Occipital lobe (tissue), 2 donors: Measurements from ENCODE around the gene GPR173. TPM values are rescaled to one million over a fixed set of nuclear protein-coding genes. Genes with fewer than 3 reads are reported as not detected.

ENCODE experiments used
- DNase-seq: peaks from one replicate; lab custom pipeline; 2025; lab: John Stamatoyannopoulos, UW
- total RNA-seq: library from RNA; depleted of rRNA; stranded (reverse); fragments of >200 nt; gene quantifications from one replicate; pipeline ENCODE4 v1.2.3, GENCODE V29; 2014

GPR173 gene, protein sequence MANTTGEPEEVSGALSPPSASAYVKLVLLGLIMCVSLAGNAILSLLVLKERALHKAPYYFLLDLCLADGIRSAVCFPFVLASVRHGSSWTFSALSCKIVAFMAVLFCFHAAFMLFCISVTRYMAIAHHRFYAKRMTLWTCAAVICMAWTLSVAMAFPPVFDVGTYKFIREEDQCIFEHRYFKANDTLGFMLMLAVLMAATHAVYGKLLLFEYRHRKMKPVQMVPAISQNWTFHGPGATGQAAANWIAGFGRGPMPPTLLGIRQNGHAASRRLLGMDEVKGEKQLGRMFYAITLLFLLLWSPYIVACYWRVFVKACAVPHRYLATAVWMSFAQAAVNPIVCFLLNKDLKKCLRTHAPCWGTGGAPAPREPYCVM
- 27.0 TPM for total RNA-seq

DNA sequence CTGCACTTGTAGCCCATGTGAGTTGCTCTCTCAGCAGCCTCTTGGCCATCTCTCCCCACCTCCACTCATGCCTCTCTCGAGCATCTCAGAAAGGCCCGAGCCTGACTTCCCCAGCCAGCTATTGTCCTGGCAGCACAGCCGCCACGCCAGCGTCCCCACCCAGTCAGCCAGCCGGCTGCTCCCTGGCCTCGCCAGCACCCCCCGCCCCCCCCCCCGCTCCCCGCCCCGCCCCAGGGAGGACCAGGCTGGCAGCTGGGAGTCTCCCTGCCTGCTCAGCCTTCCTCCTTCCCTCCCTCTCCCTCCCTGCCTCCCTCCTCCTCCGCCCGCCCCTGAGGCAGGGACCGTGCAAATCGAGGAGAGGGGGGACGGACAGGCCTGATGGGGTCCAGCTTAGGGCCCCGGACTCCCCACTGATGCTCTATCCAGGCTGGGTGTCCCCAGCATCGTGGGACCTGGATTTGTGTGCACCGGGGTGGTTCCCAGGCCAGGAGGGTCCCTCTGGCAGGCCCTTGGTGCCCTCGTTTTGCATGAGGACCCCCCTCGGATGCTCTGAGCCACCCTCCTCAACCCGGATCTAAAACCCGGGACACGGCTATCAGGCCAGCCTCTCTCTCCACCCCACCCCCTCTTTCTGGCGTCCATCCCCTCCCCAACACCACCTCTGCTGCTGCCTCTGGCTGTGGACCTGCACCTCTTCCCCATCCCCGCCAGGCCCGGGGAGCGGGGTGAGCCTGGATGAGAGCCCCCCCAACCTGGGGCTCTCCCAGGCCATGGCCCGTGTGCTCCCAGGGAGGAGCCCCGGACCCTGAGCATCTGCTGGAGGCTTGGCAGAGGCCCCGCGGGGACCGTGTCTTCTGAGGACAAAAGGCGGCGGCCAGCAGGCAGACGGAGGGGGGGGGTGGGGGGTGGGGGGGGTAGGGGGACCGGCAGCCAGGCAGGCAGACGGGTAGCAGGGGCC, at the start of gene GPR173:
Gene GPR173, plus strand, starts transcription at position 621 of the 958 bp plus-strand sequence. CDS start 27,833 bp downstream, outside the sequence.
- peak; percentile 84 for DNase-seq

DNA sequence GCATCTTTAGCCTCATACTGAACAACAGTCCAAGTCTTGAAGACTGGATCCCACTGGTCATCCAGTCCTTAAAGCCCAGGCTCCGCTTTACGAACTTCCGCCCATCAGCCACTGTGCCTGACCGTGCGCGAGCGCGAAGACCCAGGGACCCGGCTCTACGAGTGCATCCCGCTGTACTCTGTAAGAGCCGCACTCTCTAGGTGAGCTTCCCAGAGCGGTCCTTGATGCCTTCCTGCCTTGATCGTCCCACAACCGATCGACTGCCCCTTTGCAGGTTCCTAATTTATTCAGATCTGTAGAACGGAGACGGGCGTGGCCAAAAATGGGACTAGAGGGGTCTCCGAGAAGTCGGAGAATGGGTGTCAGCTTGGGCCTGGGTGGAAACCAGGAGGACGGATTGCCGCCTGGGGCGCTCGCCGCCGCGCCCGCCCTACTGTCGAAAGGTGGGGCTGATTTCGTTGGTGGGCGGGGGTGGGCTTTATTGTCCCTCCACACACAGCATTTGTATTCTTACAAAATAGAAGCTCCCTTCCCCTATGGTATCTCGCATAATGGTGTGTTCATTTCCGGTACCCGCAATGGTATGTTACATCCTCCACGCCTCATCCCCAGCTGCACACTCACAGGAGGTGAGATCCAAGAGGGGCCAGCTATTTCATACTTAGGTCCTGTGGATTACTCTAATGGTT, 48.0 kb upstream of the GPR173 start:
- DNase-seq: no peak

- no peak for DNase-seq
These were observed 46.6 kb upstream of the GPR173 start for GRCh38 chrX:53001958-53002357.

GRCh38 chrX:53003111-53003510, 45.5 kb upstream of the GPR173 start:
- no peak for DNase-seq

DNA sequence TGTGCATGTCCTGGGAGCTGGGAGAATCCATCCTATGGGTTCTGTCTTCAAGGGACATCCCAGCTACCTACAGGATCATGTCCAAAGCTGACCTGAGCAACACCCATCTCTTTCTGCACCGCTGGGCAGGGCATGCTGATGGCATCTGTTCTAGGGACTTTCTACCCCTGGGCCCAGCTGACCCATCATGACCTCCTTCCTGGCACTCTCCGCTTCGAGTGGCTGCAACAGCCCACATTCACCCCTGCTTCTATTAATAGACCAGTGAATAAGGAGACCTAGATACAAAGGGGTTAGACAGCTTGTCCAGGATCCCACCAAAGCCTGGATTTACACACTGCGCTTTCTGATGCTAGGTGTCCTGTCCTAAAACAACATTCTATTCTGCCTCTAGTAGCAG, 44.6 kb upstream of the GPR173 start:
- no peak for DNase-seq

DNA sequence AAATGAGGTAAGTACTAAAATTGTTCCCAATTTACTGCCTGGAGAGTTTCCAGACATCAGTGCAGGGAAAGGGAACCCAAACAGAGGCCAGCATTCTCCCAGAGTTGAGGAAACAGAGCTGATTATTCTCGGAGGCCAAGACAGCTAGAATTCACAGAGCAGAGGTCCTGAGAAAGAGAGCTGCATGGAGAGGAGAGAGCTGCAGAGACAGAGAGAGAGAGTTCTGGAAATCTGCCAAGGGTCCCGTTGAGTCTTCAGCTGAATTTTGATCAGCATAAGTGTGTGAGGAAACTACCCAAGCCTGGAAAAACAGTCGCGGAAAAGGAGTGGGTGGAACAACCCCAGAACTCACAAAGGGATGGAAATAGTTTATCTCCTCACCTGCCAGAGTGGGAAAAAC, 43.8 kb upstream of the GPR173 start:
- no peak for DNase-seq

DNA sequence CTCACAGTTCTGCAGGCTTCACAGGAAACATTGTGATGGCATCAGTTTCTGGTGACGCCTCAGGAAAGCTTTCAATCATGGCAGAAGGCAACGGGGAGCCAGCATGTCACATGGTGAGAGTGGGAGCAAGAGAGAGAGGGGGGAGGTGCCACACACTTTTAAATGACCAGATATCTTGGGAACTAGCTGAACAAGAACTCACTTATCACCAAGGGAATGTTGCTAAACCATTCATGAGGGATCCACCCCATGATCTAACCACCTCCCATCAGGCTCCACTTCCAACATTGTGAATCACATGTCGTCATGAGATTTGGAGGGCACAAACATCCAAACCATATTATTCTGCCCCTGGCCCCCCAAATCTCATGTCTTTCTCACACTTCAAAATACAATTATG, 43.3 kb upstream of the GPR173 start:
- DNase-seq: no peak

- DNase-seq: no peak
These were observed 39.6 kb upstream of the GPR173 start for GRCh38 chrX:53009032-53009431.

GRCh38 chrX:53013291-53013690, 35.3 kb upstream of the GPR173 start:
- DNase-seq: no peak

DNA sequence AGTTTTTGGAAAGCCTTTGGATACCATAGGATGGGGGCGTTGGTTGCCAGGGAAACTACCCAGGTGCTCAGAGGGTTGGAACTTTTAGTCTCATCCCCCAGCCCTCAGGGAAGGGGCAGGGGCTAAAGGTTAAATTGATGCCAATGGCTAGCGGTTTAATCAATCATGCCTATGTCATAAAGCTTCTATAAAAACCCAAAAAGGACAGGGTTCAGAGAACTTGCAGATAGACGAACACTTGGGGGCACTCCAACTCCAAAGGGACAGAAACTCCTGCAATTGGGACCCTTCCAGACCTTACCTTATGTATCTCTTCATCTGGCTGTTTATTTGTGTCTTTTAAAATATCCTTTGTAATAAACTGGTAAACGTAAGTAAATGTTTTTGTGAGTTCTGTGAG, 30.0 kb upstream of the GPR173 start:
- no peak for DNase-seq

GRCh38 chrX:53022381-53022780, 26.2 kb upstream of the GPR173 start:
- DNase-seq: no peak

DNA sequence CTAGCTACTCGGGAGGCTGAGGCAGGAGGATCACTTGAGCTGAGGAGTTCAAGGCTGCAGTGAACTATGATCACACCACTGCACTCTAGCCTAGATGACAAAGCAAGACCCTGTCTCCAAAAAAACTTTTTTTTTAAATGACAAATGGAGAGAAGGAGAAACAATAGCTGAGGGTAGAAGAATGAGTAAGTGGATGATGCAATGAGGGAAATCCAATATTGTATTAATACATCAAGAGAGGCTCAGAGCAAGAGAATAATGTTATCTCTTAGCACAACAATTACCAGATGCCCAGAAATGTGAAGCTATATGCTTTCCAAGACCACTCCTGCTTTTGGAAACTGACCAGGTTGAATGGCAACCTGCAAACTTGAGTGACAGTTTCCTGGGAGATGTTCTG, 19.9 kb upstream of the GPR173 start:
- no peak for DNase-seq

- DNase-seq: no peak
These were observed 17.2 kb upstream of the GPR173 start for GRCh38 chrX:53031380-53031779.

DNA sequence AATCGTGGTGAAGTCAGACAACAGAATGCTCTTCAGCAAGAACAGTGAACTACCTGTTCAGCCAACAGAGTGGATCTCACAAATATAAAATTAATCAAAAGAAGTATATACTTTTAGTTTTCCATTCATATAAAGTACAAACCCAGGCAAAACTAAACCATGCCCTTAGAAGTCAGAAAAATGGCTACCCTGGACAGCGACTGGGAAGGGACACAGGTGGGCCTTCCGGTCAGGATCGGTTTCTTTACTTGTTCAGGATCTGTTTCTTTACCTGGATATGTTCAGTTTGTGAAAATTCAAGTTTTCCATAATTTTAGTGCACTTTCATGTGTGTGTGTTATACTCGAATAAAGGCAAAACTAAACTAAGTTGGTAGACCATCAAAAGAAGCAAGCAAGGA, 12.4 kb upstream of the GPR173 start:
- DNase-seq: no peak

- DNase-seq: no peak
These were observed 9.4 kb upstream of the GPR173 start for GRCh38 chrX:53039236-53039635.

DNA sequence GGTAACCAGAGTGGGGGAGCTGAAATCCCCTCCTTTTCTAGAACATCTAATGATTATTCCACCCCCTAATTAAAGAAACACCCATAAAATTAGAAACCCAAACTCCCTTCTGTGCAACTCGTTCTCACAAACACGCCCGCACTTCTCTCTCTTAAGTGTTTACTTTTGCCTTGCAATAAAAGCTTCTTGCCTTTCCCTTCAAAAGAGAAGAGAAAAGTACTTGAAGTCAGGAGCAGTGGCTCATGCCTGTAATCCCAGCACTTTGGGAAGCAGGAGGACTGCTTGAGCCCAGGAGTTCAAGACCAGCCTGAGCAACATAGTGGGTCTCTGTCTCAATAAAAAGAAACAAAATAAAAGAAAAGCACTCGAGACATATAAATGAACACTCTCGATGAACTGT, 3.6 kb upstream of the GPR173 start:
- no peak for DNase-seq

DNA sequence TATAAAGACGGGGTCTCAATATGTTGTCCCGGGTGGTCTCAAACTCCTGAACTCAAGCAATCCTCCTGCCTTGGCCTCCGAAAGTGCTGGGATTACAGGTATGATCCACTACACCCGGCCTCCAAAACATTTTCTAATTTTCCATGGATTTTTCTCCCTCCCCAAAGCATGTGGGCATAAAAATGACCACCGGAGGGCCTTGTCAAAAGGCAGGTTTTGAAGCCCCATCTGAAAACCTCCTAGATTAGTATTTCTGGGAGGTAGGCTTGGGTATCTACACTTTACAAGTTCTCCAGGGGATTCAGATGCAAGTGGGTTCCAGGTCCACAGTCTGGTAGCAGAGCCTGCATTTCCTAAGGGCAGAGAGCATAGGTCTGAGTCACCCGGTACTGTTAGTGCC, 1.4 kb upstream of the GPR173 start:
- DNase-seq: no peak

DNA sequence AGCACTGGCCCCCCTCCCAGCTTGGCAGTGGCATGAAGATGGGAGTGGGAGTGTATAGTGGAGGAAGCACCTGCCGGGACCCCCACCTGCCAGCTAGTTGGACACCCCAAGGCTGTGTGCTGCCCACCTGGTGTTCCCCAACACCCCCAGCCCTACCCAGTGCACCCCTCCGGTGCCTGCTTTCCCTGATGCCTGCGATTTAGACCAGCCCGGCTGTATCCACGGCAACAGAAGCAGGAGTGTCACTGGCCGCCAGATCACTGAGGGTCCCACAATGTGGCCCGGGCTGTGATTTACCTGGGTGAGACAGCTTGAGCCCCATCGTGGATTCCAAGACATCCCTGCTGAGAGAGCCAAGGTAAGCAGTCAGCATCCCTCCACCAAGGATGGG, 533 bp downstream of the GPR173 start:
- no peak for DNase-seq

- DNase-seq: no peak
These were observed 2.3 kb downstream of the GPR173 start for GRCh38 chrX:53050841-53051240.

DNA sequence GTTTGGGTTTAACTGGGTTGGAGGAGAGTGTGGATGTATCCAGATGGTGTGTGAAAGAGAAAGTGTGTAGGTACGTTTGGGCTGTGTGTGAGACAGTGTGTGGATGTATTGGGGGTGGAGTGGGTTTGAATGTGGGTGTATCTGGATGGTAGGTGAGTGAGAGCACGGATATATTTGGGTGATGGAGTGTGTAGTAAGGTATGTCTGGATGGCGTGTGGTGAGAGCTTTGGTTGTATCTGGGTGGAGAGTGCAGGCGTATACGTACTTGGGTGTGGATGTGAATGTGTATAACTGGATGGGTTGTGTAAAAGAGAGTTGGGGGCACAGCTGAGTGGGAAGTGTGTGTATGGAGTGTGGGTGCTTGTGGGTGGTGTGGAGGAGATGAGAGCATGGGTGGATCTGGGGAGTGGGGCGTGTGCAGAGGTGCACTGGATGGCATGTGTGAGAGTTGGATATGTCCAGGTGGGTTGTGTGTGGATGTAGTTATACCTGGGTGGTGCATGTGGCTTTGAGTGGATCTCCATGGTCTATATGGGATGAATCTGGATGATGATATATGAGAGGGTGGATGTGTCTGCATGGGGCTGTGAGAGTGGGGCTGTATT, 6.8 kb downstream of the GPR173 start:
- DNase-seq: no peak

- no peak for DNase-seq
These were observed 7.7 kb downstream of the GPR173 start for GRCh38 chrX:53056292-53056691.

GRCh38 chrX:53065104-53065503, 16.5 kb downstream of the GPR173 start:
- DNase-seq: no peak
